GM19438 (cell line): Measurements from ENCODE around the gene CSN2.

Source experiments
- ATAC-seq: cut with Tn5 transposase; IDR thresholded peaks from one replicate; pipeline ENCODE4 v1.9.1; 2021; ENCODE audit warnings: low read depth; ENCODE audit not compliant: unreplicated experiment

The CSN2 gene

GRCh38 chr4:69907151-69907550, 58.4 kb downstream of the CSN2 start:
- no peak for ATAC-seq
